Stimulated activated CD4-positive, alpha-beta T cell treated with anti-CD3 and anti-CD28 coated beads, Interleukin-1b, Interleukin-23, amount 100 ng/mL, for 1 hour (primary cell): ENCODE measurements around the gene SLC25A38.
"Not testable (repeated sequence)": the region's sequence is repeated elsewhere in the genome, so short reads cannot be mapped to it uniquely, and the experiment has no call there.

Experiments used
- DNase-seq, 2 donors: peaks; one replicate each; pipeline ENCODE4 v3.0.0-alpha.2; 2020; ENCODE audit warnings: low read depth in 2 of 2

SLC25A38 gene

GRCh38 chr3:39407259-39407629 lies 24.1 kb downstream of the SLC25A38 start:
- DNase-seq = no peak

- no peak for DNase-seq
Observed at GRCh38 chr3:39407773-39408492, 24.8 kb downstream of the SLC25A38 start.

- DNase-seq = no peak
Observed at GRCh38 chr3:39408493-39409372, 25.6 kb downstream of the SLC25A38 start.

- no peak for DNase-seq
Observed at GRCh38 chr3:39409514-39410136, 26.5 kb downstream of the SLC25A38 start.

- no peak for DNase-seq
Observed at GRCh38 chr3:39410893-39411292, 27.7 kb downstream of the SLC25A38 start.

- no peak for DNase-seq
Observed at GRCh38 chr3:39412668-39413260, 29.6 kb downstream of the SLC25A38 start.

- no peak for DNase-seq
Observed at GRCh38 chr3:39413691-39414420, 30.7 kb downstream of the SLC25A38 start.

GRCh38 chr3:39414421-39414907 lies 31.3 kb downstream of the SLC25A38 start:
- DNase-seq = no peak

- not testable (repeated sequence) for DNase-seq
Observed at GRCh38 chr3:39415302-39415701, 32.1 kb downstream of the SLC25A38 start.

- DNase-seq = no peak
Observed at GRCh38 chr3:39415983-39416382, 32.8 kb downstream of the SLC25A38 start.

GRCh38 chr3:39416998-39417397 lies 33.8 kb downstream of the SLC25A38 start:
- not testable (repeated sequence) for DNase-seq

- not testable (repeated sequence) for DNase-seq
Observed at GRCh38 chr3:39418556-39419225, 35.5 kb downstream of the SLC25A38 start.

GRCh38 chr3:39419742-39420315 lies 36.7 kb downstream of the SLC25A38 start:
- no peak for DNase-seq

- no peak for DNase-seq
Observed at GRCh38 chr3:39420543-39420942, 37.4 kb downstream of the SLC25A38 start.

- no peak for DNase-seq
Observed at GRCh38 chr3:39423436-39423970, 40.3 kb downstream of the SLC25A38 start.

- no peak for DNase-seq
Observed at GRCh38 chr3:39426312-39426711, 43.1 kb downstream of the SLC25A38 start.

GRCh38 chr3:39427506-39427905 lies 44.3 kb downstream of the SLC25A38 start:
- no peak for DNase-seq

- no peak for DNase-seq
Observed at GRCh38 chr3:39428745-39429201, 45.6 kb downstream of the SLC25A38 start.

GRCh38 chr3:39429466-39429865 lies 46.3 kb downstream of the SLC25A38 start:
- DNase-seq = no peak

- DNase-seq = no peak
Observed at GRCh38 chr3:39432342-39432741, 49.2 kb downstream of the SLC25A38 start.
